NCI-H69 (cell line): ENCODE measurements around the gene KLF7.

Source experiments
- DNase-seq: peaks from one replicate; lab custom pipeline; 2025; lab: John Stamatoyannopoulos, UW

The KLF7 gene

GRCh38 chr2:207149249-207150213 lies 16.2 kb downstream of the KLF7 start:
- DNase-seq, result peak; percentile 75

- DNase-seq, result peak; percentile 63
These were observed 17.7 kb downstream of the KLF7 start for GRCh38 chr2:207148020-207148419.

GRCh38 chr2:207144173-207144785 lies 21.5 kb downstream of the KLF7 start:
- DNase-seq, result no peak

GRCh38 chr2:207143215-207144172 lies 22.3 kb downstream of the KLF7 start:
- peak; percentile 85 for DNase-seq

GRCh38 chr2:207142461-207142860 lies 23.3 kb downstream of the KLF7 start:
- peak; percentile 30 for DNase-seq

- DNase-seq, result no peak
These were observed 24.4 kb downstream of the KLF7 start for GRCh38 chr2:207141386-207141785.

- no peak for DNase-seq
These were observed 25.5 kb downstream of the KLF7 start for GRCh38 chr2:207140265-207140664.

- DNase-seq, result no peak
These were observed 26.2 kb downstream of the KLF7 start for GRCh38 chr2:207139552-207139951.

- DNase-seq, result no peak
These were observed 27.0 kb downstream of the KLF7 start for GRCh38 chr2:207138627-207139297.

GRCh38 chr2:207137596-207138337 lies 28.0 kb downstream of the KLF7 start:
- peak; percentile 35 for DNase-seq

GRCh38 chr2:207136874-207137273 lies 28.9 kb downstream of the KLF7 start:
- DNase-seq, result peak; percentile 90

GRCh38 chr2:207135801-207136457 lies 29.8 kb downstream of the KLF7 start:
- DNase-seq, result peak; percentile 63

- peak; percentile 30 for DNase-seq
These were observed 30.4 kb downstream of the KLF7 start for GRCh38 chr2:207135340-207135739.

- peak; percentile 93 for DNase-seq
These were observed 31.8 kb downstream of the KLF7 start for GRCh38 chr2:207133820-207134519.

GRCh38 chr2:207133458-207133819 lies 32.3 kb downstream of the KLF7 start:
- DNase-seq, result peak; percentile 97

GRCh38 chr2:207132019-207132418 lies 33.7 kb downstream of the KLF7 start:
- DNase-seq, result no peak

- no peak for DNase-seq
These were observed 34.2 kb downstream of the KLF7 start for GRCh38 chr2:207131594-207131993.

GRCh38 chr2:207130958-207131521 lies 34.7 kb downstream of the KLF7 start:
- no peak for DNase-seq

- DNase-seq, result peak; percentile 82
These were observed 35.9 kb downstream of the KLF7 start for GRCh38 chr2:207129821-207130220.
